Stimulated activated CD8-positive, alpha-beta memory T cell treated with anti-CD3 and anti-CD28 coated beads, Interleukin-4, amount 100 ng/mL, for 4 hours (primary cell): Measurements from ENCODE around the gene ATG7.
"Not testable (repeated sequence)": the region's sequence is repeated elsewhere in the genome, so short reads cannot be mapped to it uniquely, and the experiment has no call there.

Experiments used
- DNase-seq, 2 donors: peaks; one replicate each; pipeline ENCODE4 v3.0.0-alpha.2; 2020; ENCODE audit warnings: low read depth in 2 of 2, low spot score in 1 of 2

ATG7 gene

DNA sequence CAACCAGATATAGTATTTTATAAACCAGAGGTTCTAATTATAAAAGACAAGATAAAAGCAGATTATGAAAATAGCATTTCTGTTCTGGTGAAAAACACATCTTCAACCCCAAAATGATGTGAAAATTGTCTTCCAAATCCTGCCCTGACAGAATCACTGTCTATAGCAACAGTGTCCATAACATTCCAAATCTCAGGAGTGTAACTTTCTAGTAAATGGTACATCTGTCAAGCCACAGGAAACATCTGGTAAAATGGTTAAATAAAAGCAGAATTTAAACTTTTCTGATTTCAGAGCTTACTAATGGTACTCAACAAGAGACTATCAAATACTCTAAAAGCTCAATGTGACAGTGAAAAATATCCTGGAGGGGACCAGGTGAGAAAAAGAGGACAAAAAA, 311.0 kb downstream of the ATG7 start:
- DNase-seq: no peak

- no peak for DNase-seq
Measured at GRCh38 chr3:11583638-11584046, 311.4 kb downstream of the ATG7 start.

- no peak for DNase-seq
Measured at GRCh38 chr3:11584570-11584969, 312.4 kb downstream of the ATG7 start.

- no peak for DNase-seq
Measured at GRCh38 chr3:11587766-11588165, 315.6 kb downstream of the ATG7 start.

GRCh38 chr3:11588338-11588737, 316.1 kb downstream of the ATG7 start:
- no peak for DNase-seq

DNA sequence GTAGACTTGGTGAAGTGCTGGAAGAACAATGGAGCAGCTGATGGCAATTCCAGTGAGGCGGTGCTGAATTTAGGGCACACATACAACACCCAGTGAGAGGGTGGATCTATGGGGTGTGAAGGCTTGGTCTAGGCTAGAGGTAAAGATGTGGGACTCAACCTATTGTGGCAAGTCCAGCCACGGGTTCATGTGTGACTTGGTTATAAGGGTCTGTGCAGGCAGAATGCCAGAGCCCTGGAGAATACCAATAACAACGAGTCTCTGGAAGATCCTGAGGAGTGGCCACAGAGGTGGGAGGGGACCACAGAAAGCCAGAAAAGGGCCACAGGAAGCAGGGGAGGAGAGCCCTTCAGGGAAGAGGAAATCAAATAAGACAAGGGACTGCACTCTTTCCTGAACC, 316.6 kb downstream of the ATG7 start:
- no peak for DNase-seq

DNA sequence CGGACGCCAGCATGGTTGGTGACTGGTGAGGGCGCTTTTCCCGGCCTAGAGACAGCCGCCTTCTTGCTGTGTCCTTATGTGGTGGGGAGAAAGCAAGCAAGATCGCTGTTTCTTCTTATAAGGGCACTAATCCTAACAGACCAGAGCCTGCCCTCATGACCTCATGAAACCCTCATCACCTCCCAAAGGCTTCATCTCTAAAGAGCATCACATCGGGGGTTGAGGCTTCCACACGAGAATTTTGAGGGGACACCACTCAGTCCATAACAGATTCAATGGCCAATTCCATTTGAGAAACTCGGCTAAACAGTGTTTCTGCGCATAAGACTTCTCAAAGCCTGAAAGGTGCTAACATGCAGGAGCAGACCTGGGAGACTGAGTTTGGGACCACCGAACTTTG, 317.5 kb downstream of the ATG7 start:
- no peak for DNase-seq

DNA sequence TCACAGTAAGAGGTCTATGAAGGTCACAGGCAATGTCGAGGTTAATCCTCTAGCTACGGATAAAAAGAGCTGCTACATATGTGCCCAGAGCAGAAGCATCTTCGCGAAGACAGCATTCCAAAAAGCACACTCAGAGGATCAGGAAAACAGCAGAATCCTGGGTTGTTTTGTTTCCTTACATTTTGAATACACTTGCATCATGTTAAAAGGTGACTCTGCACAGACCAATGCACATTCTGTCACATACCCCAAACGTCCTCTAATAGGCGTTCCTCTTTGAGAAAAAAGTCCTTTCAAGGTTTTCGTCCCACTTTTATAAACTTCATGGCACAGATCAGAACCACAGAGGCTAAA, 318.8 kb downstream of the ATG7 start:
- no peak for DNase-seq

DNA sequence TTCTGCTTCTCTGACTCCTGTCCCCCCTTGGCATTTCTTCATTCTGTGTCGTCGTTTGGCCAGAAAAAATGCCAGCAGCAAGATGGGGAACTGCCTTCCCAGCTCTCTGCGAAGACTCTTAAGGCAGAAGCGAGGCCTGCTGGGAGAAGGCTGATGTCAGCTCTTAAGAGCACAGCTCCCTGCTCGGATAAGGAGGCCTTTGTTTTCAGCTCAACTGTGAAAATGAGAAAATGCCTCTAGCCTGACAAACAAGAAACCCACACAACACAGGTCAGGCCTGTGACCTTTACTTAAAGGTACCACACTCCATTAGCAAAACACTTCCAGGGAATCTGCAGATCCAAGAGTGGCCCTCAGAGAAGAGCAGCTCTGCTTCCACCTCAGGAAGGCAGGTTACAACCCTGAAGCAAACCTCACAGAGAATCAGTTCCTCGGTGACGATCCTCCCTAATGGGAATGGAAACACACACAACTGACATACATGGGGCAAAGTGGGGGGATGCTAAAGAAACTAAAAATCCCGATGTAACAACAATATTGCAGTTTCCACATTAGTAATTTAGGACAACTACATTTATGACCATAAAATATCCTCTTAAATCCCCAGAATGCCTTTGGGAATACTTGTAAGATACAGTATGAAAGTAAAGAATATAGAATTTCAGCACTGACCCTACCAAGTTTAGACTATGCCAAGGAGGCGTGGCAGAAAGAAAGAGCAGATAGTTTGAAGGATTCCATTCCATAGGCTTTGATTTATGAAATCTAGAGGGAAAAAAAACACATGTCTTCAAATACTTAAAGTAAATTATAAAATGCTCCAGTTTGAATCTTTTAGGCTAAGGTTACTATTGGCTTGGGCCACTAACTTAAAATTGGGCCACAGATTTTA, 319.4 kb downstream of the ATG7 start:
- DNase-seq: no peak

DNA sequence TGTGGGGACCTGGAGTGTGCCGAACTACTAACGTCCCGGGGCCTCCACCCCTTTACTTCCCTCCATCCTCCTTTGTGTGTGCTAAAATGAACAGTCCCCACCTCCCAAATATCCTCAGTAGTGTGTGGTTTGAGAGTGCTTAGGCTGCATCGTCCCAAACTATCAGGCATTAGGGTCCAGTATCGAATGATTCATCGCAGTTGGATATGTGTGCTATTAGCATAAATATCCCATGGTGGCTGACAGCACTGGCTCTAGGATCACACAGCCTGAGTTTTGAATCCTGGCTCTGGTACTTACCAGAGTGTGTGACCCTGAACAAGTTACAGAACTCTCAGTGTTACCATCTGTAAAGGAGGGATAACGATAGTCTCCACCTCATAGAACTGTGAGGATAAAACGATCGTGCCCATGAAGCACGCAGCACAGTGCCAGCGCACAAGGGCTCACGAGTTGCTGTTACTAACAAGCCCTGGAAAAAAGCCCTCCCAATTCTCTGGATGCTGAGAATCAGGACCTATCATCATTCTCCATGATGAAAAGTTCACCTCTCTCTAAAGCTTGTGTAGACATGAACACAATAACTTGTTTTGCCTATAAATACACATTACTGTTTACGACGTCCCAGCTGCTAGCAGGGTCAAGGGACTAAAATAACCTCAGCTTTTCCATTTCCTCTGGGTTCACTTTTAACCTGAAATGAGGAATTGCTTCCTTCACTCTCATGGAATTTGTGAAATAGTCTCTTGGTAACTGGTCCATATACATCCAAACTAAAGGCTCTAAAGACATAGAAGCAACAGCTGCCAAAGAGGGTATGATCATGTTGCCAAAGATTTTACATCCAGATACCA, 320.5 kb downstream of the ATG7 start:
- DNase-seq: no peak

DNA sequence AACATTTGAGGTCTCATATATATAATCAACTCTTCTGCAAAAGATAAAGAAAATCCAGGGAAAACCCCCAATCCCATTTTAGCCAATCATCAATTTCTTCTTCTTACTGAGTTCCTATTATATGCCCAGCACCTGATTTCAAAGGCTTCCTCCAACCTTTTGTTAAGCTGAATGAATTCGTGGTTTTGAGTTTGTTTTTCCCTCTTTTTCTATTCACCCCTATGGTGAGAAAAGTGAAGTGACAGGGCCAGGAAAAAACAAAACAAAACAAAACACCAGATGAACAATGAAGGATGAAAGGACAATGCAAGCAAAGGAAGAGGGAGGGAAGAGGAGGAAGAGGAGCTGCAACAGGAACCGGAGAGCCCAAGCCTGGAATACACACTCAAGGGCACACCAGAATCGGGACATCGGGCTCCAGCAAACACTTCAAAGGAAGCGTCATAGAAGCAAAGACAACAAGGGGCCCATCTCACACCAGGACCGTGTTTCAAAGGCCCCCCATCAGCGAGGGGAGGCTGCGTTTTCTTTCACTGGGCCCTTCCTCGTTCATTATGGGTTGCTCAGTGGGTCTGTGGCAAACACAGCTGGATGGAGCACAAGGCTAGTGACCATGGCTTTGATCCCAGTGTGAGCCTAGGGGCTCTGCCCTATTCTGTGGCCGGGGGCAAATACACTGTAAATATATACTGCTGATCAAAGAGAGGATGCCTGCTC, 321.3 kb downstream of the ATG7 start:
- no peak for DNase-seq

DNA sequence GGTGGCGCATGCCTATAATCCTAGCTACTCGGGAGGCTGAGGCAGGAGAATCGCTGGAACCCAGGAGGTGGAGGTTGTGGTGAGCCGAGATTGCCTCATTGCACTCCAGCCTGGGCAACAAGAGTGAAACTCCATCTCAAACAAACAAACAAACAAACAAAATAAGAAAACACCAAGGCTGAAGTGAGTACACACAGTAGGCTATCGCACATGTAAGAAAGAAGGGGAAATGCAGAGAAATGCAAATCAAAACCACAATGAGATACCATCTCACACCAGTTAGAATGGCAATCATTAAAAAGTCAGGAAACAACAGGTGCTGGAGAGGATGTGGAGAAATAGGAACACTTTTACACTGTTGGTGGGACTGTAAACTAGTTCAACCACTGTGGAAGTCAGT, 322.8 kb downstream of the ATG7 start:
- DNase-seq: not testable (repeated sequence)

DNA sequence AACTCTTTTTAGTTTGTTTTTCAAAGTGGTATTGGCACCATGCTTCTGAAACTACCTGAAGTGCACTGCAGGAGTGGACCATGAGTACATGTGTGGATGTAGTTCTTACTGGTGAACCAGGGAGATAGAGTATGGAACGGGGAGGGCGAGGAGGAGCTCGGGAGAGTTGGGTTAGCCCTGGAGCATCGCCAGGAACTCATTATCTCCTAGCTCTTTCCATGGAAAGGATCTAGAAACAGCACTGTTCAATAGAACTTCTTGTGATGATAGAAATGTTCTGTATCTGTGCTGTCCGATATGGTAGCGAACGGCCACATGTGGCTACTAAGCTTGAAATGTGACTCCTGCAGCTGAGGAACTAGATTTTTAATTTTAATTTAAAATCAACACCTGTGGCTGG, 324.2 kb downstream of the ATG7 start:
- no peak for DNase-seq

- DNase-seq: no peak
Measured at GRCh38 chr3:11600501-11601282, 328.5 kb downstream of the ATG7 start.

- no peak for DNase-seq
Measured at GRCh38 chr3:11601446-11602238, 329.4 kb downstream of the ATG7 start.

DNA sequence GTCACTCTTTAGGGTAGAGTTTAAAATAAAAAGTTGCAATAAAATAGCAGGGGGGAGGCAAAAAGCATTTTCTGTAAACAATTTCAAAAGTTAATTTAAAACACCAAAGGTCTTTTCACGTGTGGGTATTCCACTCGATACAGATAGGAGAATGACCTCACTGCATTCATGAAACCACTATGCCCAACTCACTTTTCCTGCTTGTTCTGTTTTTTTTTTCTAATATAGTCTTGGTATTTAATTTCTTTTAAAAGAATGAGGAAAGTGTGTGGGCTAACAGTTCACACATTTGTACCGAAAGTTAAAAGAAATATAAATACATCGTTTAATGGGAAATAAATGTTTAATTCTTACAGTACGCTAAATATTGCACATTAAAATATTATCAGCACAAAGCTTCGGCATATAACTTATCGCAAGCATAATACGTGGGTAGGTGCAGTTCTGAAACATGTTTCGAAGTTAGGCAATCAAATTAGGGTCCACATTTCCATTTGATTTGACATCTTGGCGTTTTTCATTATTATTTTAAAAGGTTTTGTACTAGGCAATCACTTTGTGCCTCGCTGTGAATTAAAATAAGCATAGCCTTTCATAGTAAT, 330.1 kb downstream of the ATG7 start:
- no peak for DNase-seq

DNA sequence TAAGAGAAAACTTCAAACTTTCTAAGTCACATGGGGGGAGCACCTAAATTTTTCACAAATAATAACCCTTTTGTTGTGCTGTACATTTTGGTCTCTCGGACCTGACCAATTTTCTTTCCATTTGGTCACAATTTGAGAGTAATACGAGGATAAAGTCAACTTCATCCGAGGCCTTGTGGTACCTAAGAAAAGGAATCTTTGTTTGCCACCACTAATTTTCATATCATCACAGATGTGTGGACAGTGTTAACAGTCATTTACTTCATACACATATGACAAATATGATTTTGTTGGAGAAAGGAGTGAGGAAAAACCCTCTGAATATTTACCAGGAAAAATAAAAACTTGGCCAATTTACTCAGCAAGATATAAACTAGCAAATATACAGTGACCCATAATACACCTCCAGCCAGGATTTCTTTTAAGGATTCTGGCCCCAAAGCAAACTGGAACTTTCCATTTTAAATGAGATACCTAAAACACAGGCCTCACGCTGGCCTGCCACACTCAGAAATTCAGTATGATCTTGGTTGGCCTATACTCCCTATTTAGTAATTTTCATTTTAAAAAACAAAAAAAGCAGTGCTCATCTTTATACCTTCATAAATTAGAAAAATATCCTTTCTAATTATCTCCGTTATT, 330.8 kb downstream of the ATG7 start:
- no peak for DNase-seq

- no peak for DNase-seq
Measured at GRCh38 chr3:11603628-11604027, 331.4 kb downstream of the ATG7 start.
